Measurements from ENCODE around the gene CARNS1.

DNA sequence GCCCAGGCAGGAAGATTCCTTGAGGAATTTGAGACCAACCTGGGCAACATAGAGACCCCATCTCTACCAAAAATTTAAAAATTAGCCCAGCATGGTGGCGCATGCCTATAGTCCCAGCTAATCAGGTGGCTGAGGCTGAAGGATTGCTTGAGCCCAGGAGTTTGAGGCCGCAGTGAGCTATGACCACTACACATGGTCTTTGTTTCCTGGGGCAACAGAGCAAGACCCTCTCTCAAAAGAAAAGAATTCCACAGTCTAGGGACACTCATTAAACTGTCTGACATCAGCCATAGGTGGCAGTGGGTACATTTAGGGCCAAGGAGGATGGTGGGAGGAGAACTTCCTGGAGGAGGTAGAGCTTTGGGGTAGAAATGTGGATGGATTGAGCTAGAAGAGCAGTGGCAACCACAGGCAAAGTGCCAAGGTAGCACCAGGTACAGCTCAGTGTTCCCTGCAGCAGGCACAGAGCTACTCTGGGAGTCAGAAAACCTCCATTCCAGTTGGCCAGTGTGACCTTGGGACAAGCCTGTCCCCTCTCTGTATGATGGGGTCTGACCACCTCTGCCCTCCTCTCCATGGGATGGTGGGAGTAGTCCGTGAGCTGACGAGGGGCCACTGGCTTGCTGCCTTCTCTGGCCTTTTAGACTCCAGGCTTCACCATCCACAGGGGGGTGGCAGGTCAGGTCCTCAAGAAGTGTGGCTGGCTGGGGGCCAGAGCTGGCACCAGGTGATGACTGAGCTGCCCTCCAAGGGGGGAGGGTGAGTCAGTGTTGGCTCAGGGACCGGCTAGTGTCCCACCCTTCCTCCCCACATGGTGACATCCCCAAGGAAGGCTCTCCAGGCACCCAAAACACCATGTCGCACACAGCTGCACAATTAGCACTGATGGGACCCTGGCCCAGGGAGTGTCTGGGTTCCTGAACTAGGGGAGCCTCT, 38.3 kb upstream of the CARNS1 start:
- TF ChIP-seq BHLHE40 (IDR thresholded peaks at IDR 0.05; ENCODE audit: borderline replicate concordance): no peak
- no peak for TF ChIP-seq CTBP1 (IDR thresholded peaks at IDR 0.05; ENCODE audit: borderline replicate concordance)
- TF ChIP-seq FOXM1 (IDR thresholded peaks at IDR 0.05; ENCODE audit: borderline replicate concordance): no peak
- no peak for TF ChIP-seq SUZ12 (IDR thresholded peaks at IDR 0.05)
- no peak for TF ChIP-seq L3MBTL2 (conservative IDR thresholded peaks at IDR 0.05)
- no peak for TF ChIP-seq FOXA1 (IDR thresholded peaks at IDR 0.05)
- TF ChIP-seq, protein P1, sequence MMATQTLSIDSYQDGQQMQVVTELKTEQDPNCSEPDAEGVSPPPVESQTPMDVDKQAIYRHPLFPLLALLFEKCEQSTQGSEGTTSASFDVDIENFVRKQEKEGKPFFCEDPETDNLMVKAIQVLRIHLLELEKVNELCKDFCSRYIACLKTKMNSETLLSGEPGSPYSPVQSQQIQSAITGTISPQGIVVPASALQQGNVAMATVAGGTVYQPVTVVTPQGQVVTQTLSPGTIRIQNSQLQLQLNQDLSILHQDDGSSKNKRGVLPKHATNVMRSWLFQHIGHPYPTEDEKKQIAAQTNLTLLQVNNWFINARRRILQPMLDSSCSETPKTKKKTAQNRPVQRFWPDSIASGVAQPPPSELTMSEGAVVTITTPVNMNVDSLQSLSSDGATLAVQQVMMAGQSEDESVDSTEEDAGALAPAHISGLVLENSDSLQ (IDR thresholded peaks at IDR 0.05): no peak
- no peak for TF ChIP-seq TARDBP (IDR thresholded peaks at IDR 0.05)
- no peak for TF ChIP-seq NFRKB (IDR thresholded peaks at IDR 0.05)
- TF ChIP-seq SP1 (IDR thresholded peaks at IDR 0.05): no peak
- TF ChIP-seq ELF4 (IDR thresholded peaks at IDR 0.05): no peak
- no peak for TF ChIP-seq FOXK2 (IDR thresholded peaks at IDR 0.05)
- TF ChIP-seq LEF1 (IDR thresholded peaks at IDR 0.05; ENCODE audit: borderline replicate concordance): no peak
- TF ChIP-seq HDGF (IDR thresholded peaks at IDR 0.05; ENCODE audit: borderline replicate concordance): no peak
